RWPE2 (cell line): Measurements from ENCODE around the gene TCERG1L.

ENCODE experiments used
- ATAC-seq: fragments of 200-7000 bp; cut with Tn5 transposase; 3 replicates; pipeline ENCODE4 v1.9.1; 2021; ENCODE audit warnings: low read depth
- DNase-seq: peaks from one replicate; pipeline ENCODE4 v3.0.0-alpha.2; 2020; ENCODE audit warnings: low spot score
- H3K27ac ChIP-seq: fragments of 450-650 bp; 2 replicates; pipeline ENCODE4 v1.5.1; 2017; ENCODE audit warnings: mild to moderate bottlenecking; ENCODE audit not compliant: poor library complexity, severe bottlenecking
- H3K27me3 ChIP-seq: fragments of 250-450 bp; sonication (Bioruptor Pico); 2 replicates; pipeline ENCODE4 v1.5.1; 2021; ENCODE audit warnings: mild to moderate bottlenecking, moderate library complexity; ENCODE audit not compliant: insufficient read depth, poor library complexity, severe bottlenecking
- H3K36me3 ChIP-seq: fragments of 250-450 bp; sonication (Bioruptor Pico); 2 replicates; pipeline ENCODE4 v1.5.1; 2020; ENCODE audit warnings: low read depth, mild to moderate bottlenecking, moderate library complexity
- H3K4me1 ChIP-seq: fragments of 250-450 bp; sonication (Bioruptor Pico); 2 replicates; pipeline ENCODE4 v1.5.1; 2021; ENCODE audit warnings: mild to moderate bottlenecking, moderate library complexity; ENCODE audit not compliant: insufficient read depth, poor library complexity, severe bottlenecking
- H3K4me3 ChIP-seq: fragments of 250-450 bp; sonication (Bioruptor Pico); 2 replicates; pipeline ENCODE4 v1.5.1; 2021; ENCODE audit warnings: mild to moderate bottlenecking, moderate library complexity; ENCODE audit not compliant: severe bottlenecking
- H3K9me3 ChIP-seq: fragments of 250-450 bp; sonication (Bioruptor Pico); 2 replicates; pipeline ENCODE4 v1.5.1; 2021; ENCODE audit warnings: mild to moderate bottlenecking, moderate library complexity; ENCODE audit not compliant: severe bottlenecking
- TF ChIP-seq, protein P1 (sequence below): fragments of 450-650 bp; IDR thresholded peaks from one replicate; pipeline ENCODE4 v1.5.1; 2017; ENCODE audit warnings: mild to moderate bottlenecking, moderate library complexity; ENCODE audit not compliant: poor library complexity, severe bottlenecking

TCERG1L gene

DNA sequence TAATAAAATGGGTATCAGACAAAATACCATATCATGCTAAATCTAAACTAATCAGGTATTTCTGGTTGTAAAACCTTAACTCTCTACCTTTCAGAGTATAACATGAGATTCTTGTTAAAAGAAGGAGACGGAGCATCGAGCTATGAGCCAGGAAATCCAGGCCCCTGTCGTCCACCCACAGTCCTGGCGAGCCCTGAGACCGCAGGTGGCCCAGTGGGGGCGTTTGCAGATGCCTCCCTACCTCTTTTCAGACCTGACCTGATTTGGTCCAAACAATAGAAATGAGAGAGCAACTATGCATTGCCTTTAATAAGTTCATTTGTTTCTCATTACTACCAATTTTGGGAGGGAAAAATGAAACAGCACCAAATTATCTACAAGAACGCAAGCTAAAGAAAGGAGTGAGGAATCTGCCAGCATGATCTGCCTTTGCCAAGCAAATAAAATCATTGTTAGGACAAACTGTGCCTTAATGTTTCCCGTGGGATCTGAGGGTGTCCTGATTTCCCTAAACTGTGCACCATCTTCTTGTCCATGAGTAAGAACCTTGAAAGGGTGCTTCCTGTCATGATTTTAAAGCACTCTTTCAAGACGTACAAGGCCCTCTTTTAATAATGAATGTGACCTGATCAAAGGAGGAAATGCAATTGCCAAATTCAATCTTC lies 166.7 kb downstream of the TCERG1L start:
- no peaks in the 10 kb centered on the region for H3K4me1 ChIP-seq

DNA sequence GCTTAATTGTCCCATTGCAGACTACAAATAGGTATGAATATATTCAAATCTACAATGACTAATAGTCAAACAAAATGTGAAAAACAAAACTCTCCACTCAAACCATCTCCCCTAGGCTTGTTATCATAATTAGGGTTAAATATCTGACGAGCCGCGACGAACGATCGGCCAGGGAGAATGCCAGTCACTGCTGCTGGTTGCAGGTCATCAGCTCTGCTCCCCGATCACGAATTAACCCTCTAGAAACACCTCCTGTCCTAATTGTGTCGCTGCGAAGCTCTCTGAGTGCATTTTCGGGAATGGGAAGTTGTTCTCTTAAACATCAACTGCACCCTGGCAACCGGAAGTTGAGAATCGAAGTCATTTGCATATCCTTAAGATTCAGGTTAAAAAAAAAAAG lies 167.3 kb downstream of the TCERG1L start:
- Histone ChIP-seq H3K36me3 (no peaks in the 10 kb centered on the region), H3K27ac (no peak overlapping the region), H3K4me1 (no peaks in the 10 kb centered on the region), H3K9me3 (no peaks in the 10 kb centered on the region), H3K27me3 (no peaks in the 10 kb centered on the region), H3K4me3 (no peak overlapping the region)
- DNase-seq (no peak), ATAC-seq (no peak)
- TF ChIP-seq, protein P1, sequence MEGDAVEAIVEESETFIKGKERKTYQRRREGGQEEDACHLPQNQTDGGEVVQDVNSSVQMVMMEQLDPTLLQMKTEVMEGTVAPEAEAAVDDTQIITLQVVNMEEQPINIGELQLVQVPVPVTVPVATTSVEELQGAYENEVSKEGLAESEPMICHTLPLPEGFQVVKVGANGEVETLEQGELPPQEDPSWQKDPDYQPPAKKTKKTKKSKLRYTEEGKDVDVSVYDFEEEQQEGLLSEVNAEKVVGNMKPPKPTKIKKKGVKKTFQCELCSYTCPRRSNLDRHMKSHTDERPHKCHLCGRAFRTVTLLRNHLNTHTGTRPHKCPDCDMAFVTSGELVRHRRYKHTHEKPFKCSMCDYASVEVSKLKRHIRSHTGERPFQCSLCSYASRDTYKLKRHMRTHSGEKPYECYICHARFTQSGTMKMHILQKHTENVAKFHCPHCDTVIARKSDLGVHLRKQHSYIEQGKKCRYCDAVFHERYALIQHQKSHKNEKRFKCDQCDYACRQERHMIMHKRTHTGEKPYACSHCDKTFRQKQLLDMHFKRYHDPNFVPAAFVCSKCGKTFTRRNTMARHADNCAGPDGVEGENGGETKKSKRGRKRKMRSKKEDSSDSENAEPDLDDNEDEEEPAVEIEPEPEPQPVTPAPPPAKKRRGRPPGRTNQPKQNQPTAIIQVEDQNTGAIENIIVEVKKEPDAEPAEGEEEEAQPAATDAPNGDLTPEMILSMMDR = no peak

More for the DNA sequence above, 166.7 kb downstream of the TCERG1L start:
- Histone ChIP-seq H3K27ac (no peak overlapping the region), H3K36me3 (no peaks in the 10 kb centered on the region), H3K4me3 (no peak overlapping the region), H3K9me3 (no peaks in the 10 kb centered on the region), H3K27me3 (no peaks in the 10 kb centered on the region)
- TF ChIP-seq, protein P1 = no peak
- ATAC-seq (no peak), DNase-seq (peak; percentile 4)

DNA sequence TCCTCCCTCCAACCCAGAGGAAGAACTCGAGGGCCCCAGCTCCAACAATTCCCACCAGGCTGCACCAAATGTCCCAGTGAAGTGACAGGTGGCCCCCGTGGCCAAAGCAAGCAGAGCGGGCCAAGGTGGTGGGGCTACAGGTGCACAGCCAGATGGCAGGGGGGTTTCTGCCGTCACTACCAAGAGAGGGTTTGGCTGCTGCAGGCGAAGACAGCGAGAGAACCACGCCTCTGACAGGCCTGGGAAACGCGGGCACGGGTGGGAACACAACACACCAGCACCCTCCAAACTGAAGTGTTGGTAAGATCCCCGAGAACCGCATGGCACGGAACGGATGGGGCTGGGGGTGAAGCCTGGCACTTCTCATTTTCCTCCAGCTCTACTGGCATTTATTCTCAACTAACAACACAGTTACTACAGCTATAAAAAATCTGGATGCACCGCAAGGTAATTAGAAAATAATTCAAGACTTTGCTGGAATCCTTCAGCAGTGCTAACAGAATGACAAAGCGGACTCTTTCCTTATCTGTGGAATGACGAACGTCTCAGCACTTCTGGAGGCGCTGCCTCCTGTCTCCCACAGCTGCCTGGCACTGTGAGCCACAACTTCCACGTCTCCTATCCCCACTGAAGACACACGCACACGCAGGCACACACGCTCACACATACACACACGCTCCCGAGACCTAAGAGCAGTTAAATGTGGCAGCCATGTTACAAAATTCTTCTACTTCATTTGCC lies 167.9 kb downstream of the TCERG1L start:
- TF ChIP-seq, protein P1 = no peak
- Histone ChIP-seq H3K36me3 (no peaks in the 10 kb centered on the region), H3K4me1 (no peaks in the 10 kb centered on the region), H3K9me3 (no peaks in the 10 kb centered on the region), H3K27ac (no peak overlapping the region), H3K27me3 (no peaks in the 10 kb centered on the region), H3K4me3 (no peak overlapping the region)
- DNase-seq (no peak), ATAC-seq (no peak)

DNA sequence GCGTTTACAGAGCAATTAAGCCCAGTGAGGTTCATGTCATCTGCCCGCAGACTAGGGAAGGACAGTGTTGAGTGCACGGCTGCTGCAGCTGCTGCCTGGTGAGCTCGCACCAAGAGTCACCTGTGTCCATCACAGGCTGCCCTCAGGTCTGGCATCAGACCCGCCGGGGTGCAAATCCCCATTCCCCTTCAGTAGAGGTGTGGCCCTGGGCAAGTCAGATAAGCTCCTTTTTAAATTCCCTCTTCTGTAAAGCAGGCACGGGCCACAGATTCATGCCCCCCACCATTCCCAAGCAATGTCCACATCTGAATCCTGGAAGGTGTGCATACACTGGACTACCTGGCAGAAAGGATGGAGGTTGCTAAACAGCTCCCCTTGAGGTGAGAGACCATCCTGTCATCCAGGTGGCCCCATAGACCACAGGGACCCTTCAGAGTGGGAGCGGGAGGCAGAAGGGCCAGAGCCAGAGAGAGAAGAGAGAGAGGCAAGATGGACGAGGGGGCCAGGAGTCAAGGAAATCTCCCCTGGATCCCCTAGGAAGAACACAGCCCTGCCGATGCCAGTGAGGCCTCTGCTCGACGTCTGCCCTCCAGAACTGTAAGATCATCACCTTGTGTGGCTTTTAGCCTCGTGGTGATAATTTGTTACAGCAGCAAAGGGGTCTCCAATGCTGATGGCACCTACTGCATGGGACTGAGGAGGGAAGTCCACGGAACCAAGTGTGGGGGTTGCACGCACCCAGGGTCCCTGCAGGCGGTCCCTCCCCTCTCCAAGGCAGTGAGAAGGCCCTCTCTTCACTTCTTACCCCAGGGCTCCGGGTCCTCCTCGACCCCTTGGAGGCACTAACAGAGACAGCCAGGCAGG lies 168.8 kb downstream of the TCERG1L start:
- no peaks in the 10 kb centered on the region for H3K4me1 ChIP-seq
- H3K36me3 ChIP-seq = no peaks in the 10 kb centered on the region
- DNase-seq (peak; percentile 15), ATAC-seq (no peak)
- H3K9me3 ChIP-seq = no peaks in the 10 kb centered on the region
- no peak overlapping the region for H3K4me3 ChIP-seq
- H3K27ac ChIP-seq = no peak overlapping the region
- TF ChIP-seq, protein P1 = no peak
- H3K27me3 ChIP-seq = no peaks in the 10 kb centered on the region
